GM20000 (cell line): ENCODE results near the gene APBA1.

ENCODE experiments used
- DNase-seq: peaks from one replicate; pipeline ENCODE4 v3.0.0; 2012; ENCODE audit warnings: low spot score
- TF ChIP-seq, protein P1 (sequence below): IDR thresholded peaks from 2 replicates; pipeline ENCODE4 v1.5.1; 2012; ENCODE audit warnings: mild to moderate bottlenecking, control low read depth; ENCODE audit errors: extremely low read depth, missing control alignments

Gene APBA1

DNA sequence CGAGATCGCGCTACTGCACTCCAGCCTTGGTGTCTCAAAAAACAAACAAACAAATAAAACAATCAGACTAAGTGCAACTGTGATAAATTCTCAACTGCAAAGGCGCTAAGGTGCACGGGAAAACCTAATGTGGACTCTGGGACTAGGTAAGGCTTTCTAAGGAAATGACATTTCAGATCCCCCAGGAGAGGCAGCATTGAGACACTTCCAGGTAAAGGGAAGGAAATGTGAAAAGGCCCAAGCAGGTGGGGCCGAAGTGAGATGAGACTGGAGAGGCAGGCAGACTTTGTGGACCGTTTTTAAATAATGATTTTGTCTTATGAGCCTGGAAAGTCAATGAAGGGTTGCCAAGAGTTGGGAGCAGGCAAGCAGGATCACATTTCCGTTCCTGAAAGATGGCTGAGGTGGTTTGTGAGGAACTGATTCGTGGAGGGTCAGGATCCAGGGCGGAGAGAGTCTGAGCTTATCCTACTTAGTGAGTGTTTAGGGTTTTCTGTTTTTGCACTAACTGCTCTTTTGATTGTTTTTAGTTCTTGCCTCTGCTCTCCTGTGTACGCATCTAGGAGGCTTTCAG is 2.0 kb upstream of the APBA1 start:
- no peak for DNase-seq
- TF ChIP-seq, protein P1, sequence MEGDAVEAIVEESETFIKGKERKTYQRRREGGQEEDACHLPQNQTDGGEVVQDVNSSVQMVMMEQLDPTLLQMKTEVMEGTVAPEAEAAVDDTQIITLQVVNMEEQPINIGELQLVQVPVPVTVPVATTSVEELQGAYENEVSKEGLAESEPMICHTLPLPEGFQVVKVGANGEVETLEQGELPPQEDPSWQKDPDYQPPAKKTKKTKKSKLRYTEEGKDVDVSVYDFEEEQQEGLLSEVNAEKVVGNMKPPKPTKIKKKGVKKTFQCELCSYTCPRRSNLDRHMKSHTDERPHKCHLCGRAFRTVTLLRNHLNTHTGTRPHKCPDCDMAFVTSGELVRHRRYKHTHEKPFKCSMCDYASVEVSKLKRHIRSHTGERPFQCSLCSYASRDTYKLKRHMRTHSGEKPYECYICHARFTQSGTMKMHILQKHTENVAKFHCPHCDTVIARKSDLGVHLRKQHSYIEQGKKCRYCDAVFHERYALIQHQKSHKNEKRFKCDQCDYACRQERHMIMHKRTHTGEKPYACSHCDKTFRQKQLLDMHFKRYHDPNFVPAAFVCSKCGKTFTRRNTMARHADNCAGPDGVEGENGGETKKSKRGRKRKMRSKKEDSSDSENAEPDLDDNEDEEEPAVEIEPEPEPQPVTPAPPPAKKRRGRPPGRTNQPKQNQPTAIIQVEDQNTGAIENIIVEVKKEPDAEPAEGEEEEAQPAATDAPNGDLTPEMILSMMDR, result no peak

DNA sequence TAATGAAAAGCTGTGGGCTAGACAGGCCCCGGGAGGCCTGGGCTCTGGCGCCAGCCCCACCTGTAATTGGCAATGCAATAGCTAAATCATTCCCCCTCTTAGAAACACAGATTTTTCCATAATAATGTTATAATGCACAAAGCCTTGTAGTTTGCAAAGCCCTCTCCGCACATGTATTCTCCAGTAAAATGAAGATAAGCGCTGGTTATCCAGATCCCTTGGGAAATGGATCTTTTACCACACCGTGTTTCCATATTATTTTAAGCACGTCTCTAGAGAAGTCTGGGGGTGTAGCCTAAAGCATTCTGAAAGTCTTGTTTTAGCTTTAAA is 1.1 kb upstream of the APBA1 start:
- TF ChIP-seq, protein P1, result no peak
- DNase-seq, result no peak

DNA sequence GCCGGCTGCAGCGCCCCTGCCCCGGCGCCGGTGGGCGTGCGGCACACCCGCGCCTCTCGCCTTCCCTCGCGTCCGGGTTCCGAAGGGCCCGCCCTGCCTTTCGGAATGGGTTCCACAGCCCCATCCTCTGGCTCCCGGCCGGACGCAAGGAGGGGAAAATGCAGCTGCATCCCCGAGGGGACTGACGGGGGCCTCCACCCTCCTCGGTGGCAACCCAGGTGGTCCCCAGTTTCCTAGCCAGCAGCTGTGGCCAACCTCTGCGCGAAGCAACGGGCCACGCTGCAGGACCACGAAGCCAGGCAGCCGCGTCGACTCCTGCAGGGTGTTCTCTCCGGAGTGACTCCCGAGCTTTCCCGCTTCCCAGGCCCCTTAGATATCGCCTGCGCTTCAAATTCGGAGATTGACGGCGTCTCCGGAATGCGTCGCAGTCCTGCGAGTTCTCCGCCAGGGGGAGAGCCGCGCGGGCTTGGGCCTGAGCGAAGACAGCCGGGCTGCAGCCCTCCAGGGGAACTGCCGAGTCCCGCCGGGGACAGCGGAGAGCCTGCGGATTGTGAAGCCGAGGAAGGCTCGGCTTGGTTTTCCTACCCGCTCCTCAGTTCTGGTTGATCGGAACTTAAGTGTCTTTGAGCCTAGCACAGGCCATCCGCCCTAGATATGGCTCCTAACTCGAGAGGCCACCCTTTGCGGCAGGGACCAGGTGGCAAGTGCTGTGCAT is 582 bp upstream of the APBA1 start:
- TF ChIP-seq, protein P1, result peak; percentile 76

DNA sequence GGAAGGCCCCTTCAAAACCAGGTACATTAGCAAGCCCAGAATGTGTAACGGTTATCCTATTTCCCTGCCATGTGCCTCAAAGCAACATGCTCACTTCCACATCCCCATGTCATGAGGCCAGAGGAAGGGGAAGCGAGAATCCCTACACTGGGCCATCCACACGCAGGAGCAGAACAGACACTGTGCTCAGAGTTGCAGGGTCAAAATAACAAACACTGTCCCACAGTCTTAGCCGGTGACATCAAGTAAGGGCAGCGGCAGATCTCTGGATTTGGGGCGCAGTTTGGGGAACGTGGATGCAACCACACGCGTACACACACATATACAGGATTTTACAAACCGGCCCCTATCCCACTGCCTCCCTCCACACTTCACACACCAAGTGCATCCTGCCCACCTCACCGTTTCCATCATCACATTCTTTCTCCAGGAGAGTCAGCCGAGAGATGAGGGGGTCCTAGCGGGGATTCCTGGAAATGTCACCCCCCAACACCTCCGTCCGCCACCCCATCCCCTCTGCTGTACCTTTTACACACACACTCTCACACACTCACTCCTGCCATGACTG is 776 bp downstream of the APBA1 start:
- TF ChIP-seq, protein P1, result no peak
- no peak for DNase-seq

More for the DNA sequence above, 582 bp upstream of the APBA1 start:
- DNase-seq, result peak; percentile 88

DNA sequence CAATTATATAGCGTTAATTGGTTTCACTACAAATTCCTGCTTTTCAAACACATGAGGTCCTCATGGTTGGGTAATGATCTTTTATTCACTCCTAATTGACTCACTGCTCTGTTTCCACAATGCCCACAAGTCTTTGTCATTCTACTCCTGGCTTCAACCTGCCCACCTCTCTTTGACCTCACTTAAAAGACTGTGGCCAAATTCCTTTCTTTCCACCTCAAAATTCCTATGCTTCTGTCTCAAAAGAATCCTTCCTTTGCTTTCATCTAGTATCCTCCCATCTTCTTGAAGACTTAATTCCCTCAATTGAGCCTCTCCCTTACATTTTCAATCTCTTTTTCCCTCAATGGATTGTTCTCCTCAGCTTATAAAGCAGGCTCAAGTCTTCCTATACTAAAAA is 4.9 kb downstream of the APBA1 start:
- TF ChIP-seq, protein P1, result no peak
- no peak for DNase-seq

DNA sequence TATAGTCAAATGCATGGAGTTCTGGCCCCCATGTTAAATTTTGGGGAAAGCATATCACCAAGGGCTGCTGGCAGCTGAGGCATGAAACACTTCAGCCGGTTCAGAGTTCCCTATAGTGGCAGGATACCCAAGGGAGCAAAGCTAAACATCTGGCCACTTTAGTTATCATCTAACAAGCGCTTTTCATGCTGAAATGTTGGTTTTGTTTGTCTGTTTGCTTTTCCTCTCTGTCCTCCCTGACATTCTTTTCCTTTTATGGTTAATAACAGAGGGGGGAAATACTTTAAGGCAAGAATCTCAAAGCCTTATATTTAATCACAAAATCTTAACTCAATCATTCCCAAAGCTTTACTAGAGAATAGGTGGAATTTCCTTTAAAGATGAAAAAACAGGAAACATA is 11.9 kb downstream of the APBA1 start:
- DNase-seq, result no peak
- TF ChIP-seq, protein P1, result no peak

DNA sequence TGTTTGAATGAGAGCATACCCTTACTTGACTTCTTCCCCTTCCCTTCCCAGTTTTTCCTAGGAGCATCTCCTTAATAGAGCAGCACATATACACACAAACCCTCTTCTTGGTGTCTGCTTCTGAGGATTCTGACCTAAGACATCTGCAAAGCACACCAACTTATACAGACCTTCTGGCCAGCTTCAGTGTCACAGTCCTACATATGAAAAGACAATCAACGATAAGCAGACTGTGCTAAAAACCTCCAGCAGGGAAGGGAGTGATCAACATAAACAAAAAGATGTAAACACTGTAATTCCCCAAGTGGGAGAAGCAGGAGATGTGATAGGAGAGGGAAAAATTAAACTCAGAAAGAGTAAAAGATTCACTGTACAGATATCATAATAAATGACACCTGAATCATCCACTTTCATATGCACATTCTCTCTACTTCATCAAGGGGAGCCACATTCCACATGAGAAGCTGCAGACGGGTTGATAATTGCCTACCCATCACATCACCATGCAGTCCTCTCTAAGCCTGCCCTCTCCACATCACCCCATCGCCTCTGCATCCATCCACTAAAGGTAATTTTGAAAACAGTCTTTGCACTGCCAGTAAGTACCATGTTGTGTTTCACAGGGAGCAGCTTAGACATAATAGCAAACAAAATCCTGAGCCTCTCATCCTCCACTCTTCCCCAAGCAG is 13.0 kb downstream of the APBA1 start:
- TF ChIP-seq, protein P1, result no peak
- DNase-seq, result no peak
